ENCODE results near the gene STIMATE. TPM values are rescaled to one million over a fixed set of nuclear protein-coding genes. Genes with fewer than 3 reads are reported as not detected.

The STIMATE gene
- total and polyA plus RNA-seq, 7 donors, result 2.5 to 19.5 (median 11.5) TPM

DNA sequence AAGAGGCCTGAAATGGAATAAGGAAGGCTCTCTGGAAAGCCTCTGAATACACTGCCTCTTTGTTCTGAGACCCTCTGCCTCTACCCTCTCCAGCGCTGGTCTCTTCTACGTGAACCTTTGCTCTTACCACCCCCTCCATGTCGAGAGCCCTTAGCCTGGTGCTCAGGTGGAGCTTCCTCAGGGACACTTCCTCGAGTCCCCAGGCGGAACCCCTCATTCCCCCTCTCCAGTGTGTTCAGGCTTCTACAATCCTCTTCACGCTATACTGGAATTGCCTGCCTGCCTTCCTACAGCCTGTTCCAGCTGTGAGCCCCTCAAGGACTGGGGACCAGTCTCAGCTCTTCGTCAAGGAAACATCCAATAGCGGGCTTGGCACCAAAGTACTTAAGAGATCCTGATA lies 7.4 kb downstream of the STIMATE start:
- Histone ChIP-seq H3K36me3 (peaks cover 0 to 9% (median 4%) of the 10 kb centered on the region in 4 donors), H3K4me1 (peaks cover 0 to 36% (median 28%) of the 10 kb centered on the region in 4 donors), H3K27me3 (no peaks in the 10 kb centered on the region), H3K4me3 (no peak overlapping the region), H3K9me3 (no peaks in the 10 kb centered on the region), H3K27ac (no peak overlapping the region)
- 93 to 94% methylated on average over 8 of the region's 8 CpGs for WGBS, 2 donors
- intact Hi-C loops (cut with DNase I), result no loop called here
- no peak for TF ChIP-seq POLR2AphosphoS5 (IDR thresholded peaks at IDR 0.05)
- no peak for TF ChIP-seq EP300 (IDR thresholded peaks at IDR 0.05)
- no peak for DNase-seq

DNA sequence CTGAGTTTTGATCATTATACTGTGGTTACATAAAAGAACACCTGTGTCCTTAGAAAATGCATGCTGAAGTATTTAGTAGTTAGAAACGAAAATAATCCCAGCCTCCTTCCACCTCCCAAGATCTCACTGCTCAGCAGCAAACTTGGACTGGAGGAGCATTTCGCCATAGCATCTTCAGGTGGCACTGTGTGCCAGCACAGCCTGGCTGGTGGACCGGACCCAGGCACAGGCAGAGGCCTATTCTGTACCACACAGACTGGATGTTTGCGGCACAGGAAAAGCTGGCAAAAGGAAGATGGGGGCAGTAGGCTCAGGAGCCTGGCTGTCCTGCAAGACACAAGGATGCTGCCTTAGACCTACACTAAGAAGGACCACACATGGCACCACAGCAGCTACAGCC lies 10.2 kb downstream of the STIMATE start:
- H3K27ac ChIP-seq, result no peak overlapping the region
- peaks cover 0 to 9% (median 4%) of the 10 kb centered on the region in 4 donors for H3K36me3 ChIP-seq
- intact Hi-C loops (cut with DNase I), result no loop called here
- H3K27me3 ChIP-seq, result no peaks in the 10 kb centered on the region
- no peaks in the 10 kb centered on the region for H3K9me3 ChIP-seq
- no peak overlapping the region for H3K4me3 ChIP-seq
- TF ChIP-seq POLR2AphosphoS5 (IDR thresholded peaks at IDR 0.05), result no peak
- no peak for TF ChIP-seq EP300 (IDR thresholded peaks at IDR 0.05)
- TF ChIP-seq, protein P1, sequence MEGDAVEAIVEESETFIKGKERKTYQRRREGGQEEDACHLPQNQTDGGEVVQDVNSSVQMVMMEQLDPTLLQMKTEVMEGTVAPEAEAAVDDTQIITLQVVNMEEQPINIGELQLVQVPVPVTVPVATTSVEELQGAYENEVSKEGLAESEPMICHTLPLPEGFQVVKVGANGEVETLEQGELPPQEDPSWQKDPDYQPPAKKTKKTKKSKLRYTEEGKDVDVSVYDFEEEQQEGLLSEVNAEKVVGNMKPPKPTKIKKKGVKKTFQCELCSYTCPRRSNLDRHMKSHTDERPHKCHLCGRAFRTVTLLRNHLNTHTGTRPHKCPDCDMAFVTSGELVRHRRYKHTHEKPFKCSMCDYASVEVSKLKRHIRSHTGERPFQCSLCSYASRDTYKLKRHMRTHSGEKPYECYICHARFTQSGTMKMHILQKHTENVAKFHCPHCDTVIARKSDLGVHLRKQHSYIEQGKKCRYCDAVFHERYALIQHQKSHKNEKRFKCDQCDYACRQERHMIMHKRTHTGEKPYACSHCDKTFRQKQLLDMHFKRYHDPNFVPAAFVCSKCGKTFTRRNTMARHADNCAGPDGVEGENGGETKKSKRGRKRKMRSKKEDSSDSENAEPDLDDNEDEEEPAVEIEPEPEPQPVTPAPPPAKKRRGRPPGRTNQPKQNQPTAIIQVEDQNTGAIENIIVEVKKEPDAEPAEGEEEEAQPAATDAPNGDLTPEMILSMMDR (IDR thresholded peaks at IDR 0.05), result no peak
- TF ChIP-seq POLR2A (IDR thresholded peaks at IDR 0.05), result no peak
- no peak for DNase-seq
- WGBS, 2 donors, result 93 to 94% methylated on average over 4 of the region's 4 CpGs
- H3K4me1 ChIP-seq, result peaks cover 0 to 14% (median 10%) of the 10 kb centered on the region in 4 donors

DNA sequence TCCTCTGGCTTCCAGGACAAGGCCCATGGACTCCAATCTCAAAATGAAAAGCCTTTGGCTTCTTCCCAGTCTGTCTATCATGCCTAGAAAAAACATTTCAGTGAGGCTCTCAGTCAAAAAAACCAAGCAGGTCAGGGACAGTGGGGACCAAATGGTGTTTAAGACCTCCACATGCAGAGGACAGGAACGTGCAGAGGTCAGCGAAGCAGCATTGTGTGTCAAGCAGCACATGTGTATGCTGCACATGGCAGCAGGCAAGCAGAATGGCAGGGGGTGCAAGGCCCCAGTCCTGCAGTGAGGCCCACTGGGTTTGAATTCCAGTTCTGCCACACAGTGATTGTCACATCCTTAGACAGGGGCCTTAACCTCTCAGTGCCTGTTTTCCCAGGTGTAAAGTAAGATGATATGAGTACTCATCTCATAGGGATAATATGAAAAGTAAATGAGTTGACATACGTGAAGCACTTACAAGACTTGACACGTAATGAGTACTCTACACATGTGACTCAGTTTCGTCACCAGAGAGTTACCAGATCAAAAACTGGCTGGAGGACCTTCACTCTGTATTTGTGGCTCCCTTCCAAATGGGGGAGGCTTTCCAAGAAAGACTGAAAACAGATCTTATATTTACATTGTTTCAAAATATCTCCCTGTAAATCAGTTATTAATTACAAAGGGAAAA lies 11.2 kb downstream of the STIMATE start:
- peaks cover 0 to 9% (median 3%) of the 10 kb centered on the region in 4 donors for H3K4me1 ChIP-seq
- DNase-seq, result no peak
- no peaks in the 10 kb centered on the region for H3K9me3 ChIP-seq
- no peak overlapping the region for H3K4me3 ChIP-seq
- no peaks in the 10 kb centered on the region for H3K27me3 ChIP-seq
- 93 to 97% methylated on average over 5 of the region's 5 CpGs for WGBS, 2 donors
- intact Hi-C loops (cut with DNase I), result no loop called here
- H3K27ac ChIP-seq, result no peak overlapping the region
- H3K36me3 ChIP-seq, result peaks cover 0 to 9% (median 4%) of the 10 kb centered on the region in 4 donors
- TF ChIP-seq POLR2AphosphoS5 (IDR thresholded peaks at IDR 0.05) (no peak), POLR2A (IDR thresholded peaks at IDR 0.05) (no peak), EP300 (IDR thresholded peaks at IDR 0.05) (no peak)
- TF ChIP-seq, protein P1 (IDR thresholded peaks at IDR 0.05), result no peak

GRCh38 chr3:52882377-52882776 lies 15.0 kb downstream of the STIMATE start:
- DNase-seq, result no peak
- TF ChIP-seq POLR2AphosphoS5 (IDR thresholded peaks at IDR 0.05) (no peak), POLR2A (IDR thresholded peaks at IDR 0.05) (no peak), EP300 (IDR thresholded peaks at IDR 0.05) (no peak)
- TF ChIP-seq, protein P1 (IDR thresholded peaks at IDR 0.05), result no peak
- 89 to 91% methylated on average over 4 of the region's 4 CpGs for WGBS, 2 donors
- Histone ChIP-seq H3K4me3 (no peak overlapping the region), H3K27ac (no peak overlapping the region), H3K36me3 (peaks cover 0 to 13% (median 4%) of the 10 kb centered on the region in 4 donors), H3K4me1 (peaks cover 0 to 6% (median 2%) of the 10 kb centered on the region in 4 donors), H3K9me3 (no peaks in the 10 kb centered on the region), H3K27me3 (no peaks in the 10 kb centered on the region)
- intact Hi-C loops (cut with DNase I), result no loop called here

GRCh38 chr3:52881871-52882270 lies 15.5 kb downstream of the STIMATE start:
- WGBS, 2 donors, result 78 to 80% methylated on average over 4 of the region's 4 CpGs
- no peak overlapping the region for H3K27ac ChIP-seq
- intact Hi-C loops (cut with DNase I), result no loop called here
- no peaks in the 10 kb centered on the region for H3K9me3 ChIP-seq
- no peak overlapping the region for H3K4me3 ChIP-seq
- TF ChIP-seq EP300 (IDR thresholded peaks at IDR 0.05) (no peak), POLR2AphosphoS5 (IDR thresholded peaks at IDR 0.05) (no peak), POLR2A (IDR thresholded peaks at IDR 0.05) (no peak)
- TF ChIP-seq, protein P1 (IDR thresholded peaks at IDR 0.05), result no peak
- no peaks in the 10 kb centered on the region for H3K27me3 ChIP-seq
- peaks cover 0 to 6% (median 2%) of the 10 kb centered on the region in 4 donors for H3K4me1 ChIP-seq
- H3K36me3 ChIP-seq, result peaks cover 0 to 13% (median 4%) of the 10 kb centered on the region in 4 donors
- no peak for DNase-seq
